ENCODE results near the gene VAC14.

The VAC14 gene

DNA sequence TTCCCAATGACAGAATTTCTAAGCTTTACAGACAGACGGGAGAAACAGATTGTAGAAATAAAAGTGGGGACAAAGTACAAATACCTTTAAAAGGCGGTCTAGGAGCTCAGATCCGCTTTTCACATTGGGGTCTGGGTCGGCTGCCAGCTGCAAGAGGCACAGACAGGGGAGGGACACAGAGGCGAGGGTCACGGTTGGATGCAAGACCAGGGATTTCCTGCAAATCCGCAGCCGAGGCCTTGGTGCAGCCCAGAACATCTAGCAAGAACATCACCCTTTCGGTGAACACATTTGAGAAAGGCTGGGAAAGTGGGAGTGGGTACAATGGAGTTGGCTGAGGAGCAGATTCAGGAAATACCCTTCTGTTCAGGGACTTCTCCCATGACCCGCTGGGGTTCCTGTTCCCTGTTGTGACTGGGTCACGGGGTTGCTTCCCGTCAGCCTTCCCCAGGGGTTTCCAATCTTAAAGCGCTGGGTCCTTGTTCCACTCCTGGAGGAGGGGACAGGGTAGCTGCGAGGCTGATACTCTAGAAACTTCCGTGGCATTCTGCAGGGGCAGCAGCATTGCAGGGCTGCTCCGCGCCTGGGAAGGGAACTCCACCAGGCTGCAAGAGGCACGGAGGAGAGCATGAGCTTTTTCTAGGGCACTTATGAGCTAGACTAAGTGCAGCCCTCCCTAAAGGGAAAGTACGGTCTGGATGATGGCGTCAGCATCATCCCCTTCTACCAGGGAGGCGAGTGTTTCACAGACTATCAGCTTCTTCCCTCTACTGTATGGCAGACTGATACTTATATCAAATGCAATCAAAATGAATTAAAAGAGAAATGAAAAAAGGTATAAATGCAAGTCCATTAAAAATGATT is 16.0 kb downstream of the VAC14 start:
- no peak for DNase-seq

GRCh38 chr16:70782237-70782636 is 18.7 kb downstream of the VAC14 start:
- no peak for DNase-seq

- no peak for DNase-seq
These were observed 19.2 kb downstream of the VAC14 start for GRCh38 chr16:70781800-70782199.

- no peak for DNase-seq
These were observed 20.4 kb downstream of the VAC14 start for GRCh38 chr16:70780546-70780945.

DNA sequence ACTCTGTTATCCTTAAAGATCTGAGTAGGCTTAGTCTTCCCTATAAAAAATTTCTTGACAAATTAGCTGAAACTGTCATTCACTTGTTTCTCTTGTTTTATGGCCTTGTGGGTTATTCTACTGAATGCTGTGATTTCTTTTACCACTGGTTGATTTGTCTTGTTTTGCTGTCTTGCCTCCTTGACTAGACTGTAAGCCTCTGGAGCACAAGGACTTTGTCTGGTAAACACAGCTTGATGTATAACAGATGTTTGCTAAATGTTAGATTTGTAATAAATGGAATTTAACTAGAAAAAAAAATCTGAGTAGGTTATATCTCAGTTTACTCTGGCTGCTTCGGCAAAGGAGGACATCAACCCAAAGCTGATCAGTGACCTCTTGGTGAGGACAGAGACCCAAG is 21.6 kb downstream of the VAC14 start:
- no peak for DNase-seq

- DNase-seq = no peak
These were observed 22.1 kb downstream of the VAC14 start for GRCh38 chr16:70778901-70779309.

DNA sequence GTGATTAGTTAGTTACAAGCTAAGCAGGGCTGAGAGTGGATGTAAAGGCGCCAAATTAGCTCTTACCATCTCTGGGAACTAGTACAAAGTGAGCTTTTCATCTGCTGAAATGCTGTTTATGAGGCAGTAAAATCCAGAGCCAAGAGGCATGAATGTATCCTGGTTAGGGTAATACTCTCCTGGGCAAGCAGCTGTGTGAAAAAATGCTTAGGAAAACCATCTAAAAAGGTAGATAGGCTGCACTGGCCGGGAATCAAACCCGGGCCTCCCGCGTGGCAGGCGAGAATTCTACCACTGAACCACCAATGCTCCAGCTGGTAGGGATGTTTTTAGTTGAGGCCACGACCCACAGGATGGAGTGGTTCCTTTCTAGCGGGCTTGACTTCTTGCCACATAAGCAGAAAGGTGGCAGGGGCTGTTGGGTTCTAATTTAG is 23.0 kb downstream of the VAC14 start:
- DNase-seq = no peak

DNA sequence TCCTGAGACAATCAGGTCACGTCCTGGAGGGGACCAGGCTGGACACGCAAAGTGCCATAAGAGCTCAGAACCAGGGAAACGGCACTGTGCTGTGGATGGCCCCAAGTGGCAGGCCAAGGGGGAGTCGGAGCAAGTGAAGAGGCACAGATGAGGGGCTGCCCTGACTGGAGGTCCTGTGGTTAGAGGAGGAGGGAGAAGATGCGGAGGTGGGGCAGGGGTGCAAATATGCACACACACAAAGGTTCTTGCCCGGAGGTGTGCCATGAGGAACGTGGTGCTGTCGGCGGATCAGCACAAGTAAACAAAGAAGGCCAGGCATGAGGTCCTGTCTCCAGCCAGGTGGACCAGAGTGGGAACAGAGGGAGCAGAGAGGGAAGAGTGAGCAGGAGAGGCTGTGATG is 23.5 kb downstream of the VAC14 start:
- no peak for DNase-seq

GRCh38 chr16:70775399-70775798 is 25.6 kb downstream of the VAC14 start:
- DNase-seq = no peak

- DNase-seq = no peak
These were observed 26.7 kb downstream of the VAC14 start for GRCh38 chr16:70774261-70774660.

- no peak for DNase-seq
These were observed 28.5 kb downstream of the VAC14 start for GRCh38 chr16:70772493-70772892.

GRCh38 chr16:70770626-70771552 is 30.1 kb downstream of the VAC14 start:
- DNase-seq = no peak

GRCh38 chr16:70770291-70770625 is 30.7 kb downstream of the VAC14 start:
- DNase-seq = no peak

- DNase-seq = no peak
These were observed 31.2 kb downstream of the VAC14 start for GRCh38 chr16:70769761-70770160.

DNA sequence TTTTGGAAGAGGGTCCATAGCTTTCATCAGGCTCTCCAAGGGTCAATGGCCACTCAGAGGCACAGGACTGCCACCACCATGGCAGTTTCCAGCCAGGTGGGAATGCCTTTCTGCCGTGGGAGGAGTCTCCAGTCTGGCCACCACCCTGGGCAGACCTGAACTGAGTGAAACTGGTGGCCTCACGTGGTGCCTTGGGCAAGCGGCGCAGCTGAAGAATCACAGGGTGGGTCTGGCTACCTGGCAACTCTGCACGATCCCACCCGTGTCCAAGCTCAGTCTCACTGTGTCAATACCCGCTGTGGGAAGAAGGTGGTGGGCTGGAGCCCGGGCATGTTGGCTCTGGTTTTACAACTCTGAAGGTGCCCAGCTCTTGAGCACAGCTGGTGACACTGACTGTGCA is 31.8 kb downstream of the VAC14 start:
- DNase-seq = no peak

DNA sequence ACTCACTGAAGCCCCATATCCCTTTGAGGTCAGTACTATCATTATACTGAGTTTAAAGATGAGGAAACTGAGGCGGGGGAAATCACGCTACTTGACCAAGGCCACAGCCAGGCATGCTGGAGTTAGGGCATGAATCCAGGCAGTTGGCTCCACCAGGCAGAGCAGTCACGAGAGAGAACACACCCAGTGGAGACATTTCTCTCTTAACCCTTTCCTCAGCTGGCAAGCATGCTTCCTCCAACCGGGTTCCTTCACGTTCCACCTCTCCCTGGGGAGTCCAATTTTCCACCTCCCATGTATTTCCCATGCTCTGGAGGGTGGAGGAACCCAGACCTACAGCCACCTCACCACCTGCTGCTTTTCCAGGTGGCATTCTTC is 32.8 kb downstream of the VAC14 start:
- DNase-seq = no peak

GRCh38 chr16:70767377-70768202 is 33.4 kb downstream of the VAC14 start:
- DNase-seq = no peak

DNA sequence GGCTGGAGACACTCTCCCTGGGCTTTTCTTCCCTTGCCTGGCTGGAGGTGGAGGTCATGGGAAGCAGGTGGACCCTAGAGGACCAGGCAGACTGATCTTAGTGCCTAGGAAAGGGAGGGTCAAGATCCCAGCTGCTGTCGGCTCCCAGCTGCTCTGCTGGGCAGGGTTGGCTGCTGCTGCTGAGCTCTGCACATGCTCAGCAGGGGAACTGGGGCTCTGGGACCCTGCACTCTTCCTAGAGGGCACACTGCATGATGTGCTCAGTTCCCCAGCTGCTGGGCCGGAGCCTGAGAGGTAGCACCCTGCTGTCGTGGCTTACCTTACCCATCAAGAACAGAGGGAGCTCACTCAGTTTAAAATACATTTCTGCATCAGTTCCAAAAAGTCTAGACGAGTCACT is 34.3 kb downstream of the VAC14 start:
- no peak for DNase-seq

GRCh38 chr16:70766176-70766575 is 34.8 kb downstream of the VAC14 start:
- DNase-seq = no peak

DNA sequence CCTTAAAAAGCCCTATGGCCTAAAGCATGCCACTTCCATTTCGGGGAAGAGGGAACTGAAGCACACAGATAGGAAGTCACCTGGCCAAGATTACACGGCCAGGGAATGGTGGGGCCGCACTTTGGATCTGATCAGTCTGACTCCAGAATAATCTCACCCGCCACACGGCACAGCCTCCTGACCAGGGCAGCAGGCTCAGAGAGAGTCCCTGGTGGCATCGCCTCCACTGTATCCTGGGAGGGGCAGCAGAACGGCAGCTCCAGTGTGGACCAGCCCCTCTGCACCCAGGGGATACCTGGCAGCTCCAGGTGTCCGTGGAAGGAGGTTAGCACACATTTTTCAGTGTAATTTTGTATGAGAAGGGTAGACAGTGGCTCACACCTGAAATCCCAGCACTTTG is 35.5 kb downstream of the VAC14 start:
- no peak for DNase-seq

DNA sequence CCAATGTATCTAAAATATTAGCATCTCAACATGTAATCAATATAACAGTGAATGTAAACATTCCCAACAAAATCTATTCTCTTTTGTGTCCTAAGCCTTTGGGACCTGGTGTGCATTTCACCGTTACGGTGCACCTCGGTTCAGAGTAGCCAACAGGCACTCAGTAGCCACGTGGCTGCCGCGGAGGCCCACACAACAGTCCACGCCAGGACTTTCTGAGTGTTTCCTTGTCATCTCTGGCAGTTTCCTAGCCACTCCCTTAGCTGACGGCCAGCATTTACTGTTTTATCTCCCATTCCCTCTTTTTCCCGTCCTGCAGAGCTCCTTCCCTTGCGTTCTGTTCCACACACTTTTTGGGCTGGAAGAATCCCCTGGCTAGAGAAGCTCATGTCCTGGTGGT is 36.3 kb downstream of the VAC14 start:
- no peak for DNase-seq

DNA sequence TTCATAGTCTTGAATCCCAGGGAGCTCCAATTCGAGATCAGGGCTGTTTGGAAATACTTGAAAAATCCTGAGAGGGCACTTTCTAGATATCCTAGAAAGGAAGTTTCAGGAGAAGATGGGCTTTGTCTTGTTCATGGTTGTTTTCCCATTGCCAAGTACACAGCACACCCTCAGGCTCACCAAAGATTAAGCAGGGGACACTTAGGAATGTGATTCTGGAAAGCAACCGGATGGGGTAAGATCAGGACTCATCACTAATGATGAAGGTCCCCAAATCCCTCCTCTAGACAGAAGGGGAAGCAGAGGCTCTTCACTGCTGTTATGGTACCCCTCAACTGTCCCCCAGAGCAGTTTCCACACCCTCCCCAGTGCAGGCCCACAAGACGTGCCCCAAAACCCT is 40.7 kb downstream of the VAC14 start:
- DNase-seq = no peak

GRCh38 chr16:70759666-70760065 is 41.3 kb downstream of the VAC14 start:
- no peak for DNase-seq

Measured in NCI-H526 treated with DMSO at 0.1 percent for 48 hours (cell line).